NT2/D1 (cell line): ENCODE data around the gene SLC44A3.
"Not testable (repeated sequence)": the region's sequence is repeated elsewhere in the genome, so short reads cannot be mapped to it uniquely, and the experiment has no call there.

Source experiments
- DNase-seq: peaks from one replicate; pipeline ENCODE4 v3.0.0-alpha.2; 2011; ENCODE audit warnings: low read depth, low spot score
- H3K27me3 ChIP-seq: 2 replicates; pipeline ENCODE4 v1.6.0; 2011; ENCODE audit warnings: mild to moderate bottlenecking; ENCODE audit not compliant: insufficient read length, insufficient read depth
- H3K36me3 ChIP-seq: 2 replicates; pipeline ENCODE4 v1.6.1; 2011; ENCODE audit warnings: mild to moderate bottlenecking, low read length, mixed read lengths; ENCODE audit not compliant: insufficient read depth, insufficient read length
- H3K4me1 ChIP-seq: 2 replicates; pipeline ENCODE4 v1.5.1; 2011; ENCODE audit not compliant: insufficient read depth, insufficient read length
- H3K4me3 ChIP-seq: 2 replicates; pipeline ENCODE4 v1.5.1; 2011; ENCODE audit warnings: low read depth; ENCODE audit not compliant: insufficient read length
- H3K9ac ChIP-seq: 2 replicates; pipeline ENCODE4 v1.6.0; 2011; ENCODE audit warnings: low read depth; ENCODE audit not compliant: insufficient read length
- H3K9me3 ChIP-seq: 2 replicates; pipeline ENCODE4 v1.5.1; 2011; ENCODE audit warnings: mild to moderate bottlenecking, low read length; ENCODE audit not compliant: insufficient read depth
- SUZ12 ChIP-seq: IDR thresholded peaks from 2 replicates; pipeline ENCODE4 v1.6.1; 2011; ENCODE audit not compliant: insufficient read length, insufficient read depth; ENCODE audit errors: extremely low read depth
- YY1 ChIP-seq: IDR thresholded peaks from 2 replicates; pipeline ENCODE4 v1.6.1; 2011; ENCODE audit not compliant: insufficient read length, insufficient read depth
- ZNF274 ChIP-seq: IDR thresholded peaks from 2 replicates; pipeline ENCODE4 v1.6.1; 2011; ENCODE audit warnings: mild to moderate bottlenecking, low read depth, low read length

SLC44A3 gene

DNA sequence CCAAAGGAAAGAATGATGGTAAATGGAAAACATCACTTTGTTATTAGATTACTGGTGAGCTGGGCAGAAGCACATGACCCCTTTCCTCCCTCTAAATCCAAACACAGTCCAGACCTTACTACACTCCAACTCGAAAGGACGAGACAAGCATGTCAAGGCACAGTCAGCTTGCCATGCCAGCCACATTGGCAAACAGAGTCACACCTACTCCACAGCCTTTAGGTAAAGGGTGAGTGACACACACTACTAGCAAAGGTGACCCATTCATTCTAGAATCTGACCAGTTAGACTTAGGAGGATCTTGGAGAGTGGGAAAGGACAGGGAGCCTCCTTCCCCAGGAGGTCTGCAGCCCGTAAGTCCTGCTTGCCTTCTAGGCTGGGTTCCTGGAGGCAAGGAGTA lies 3.0 kb downstream of the SLC44A3 start:
- H3K9ac ChIP-seq = no peak overlapping the region
- H3K4me3 ChIP-seq = no peak overlapping the region
- no peak for TF ChIP-seq ZNF274
- no peak for TF ChIP-seq SUZ12
- TF ChIP-seq YY1 = no peak
- no peaks in the 10 kb centered on the region for H3K36me3 ChIP-seq
- no peak for DNase-seq
- H3K27me3 ChIP-seq = peaks cover 12% of the 10 kb centered on the region
- no peaks in the 10 kb centered on the region for H3K9me3 ChIP-seq
- H3K4me1 ChIP-seq = peaks cover 3% of the 10 kb centered on the region

DNA sequence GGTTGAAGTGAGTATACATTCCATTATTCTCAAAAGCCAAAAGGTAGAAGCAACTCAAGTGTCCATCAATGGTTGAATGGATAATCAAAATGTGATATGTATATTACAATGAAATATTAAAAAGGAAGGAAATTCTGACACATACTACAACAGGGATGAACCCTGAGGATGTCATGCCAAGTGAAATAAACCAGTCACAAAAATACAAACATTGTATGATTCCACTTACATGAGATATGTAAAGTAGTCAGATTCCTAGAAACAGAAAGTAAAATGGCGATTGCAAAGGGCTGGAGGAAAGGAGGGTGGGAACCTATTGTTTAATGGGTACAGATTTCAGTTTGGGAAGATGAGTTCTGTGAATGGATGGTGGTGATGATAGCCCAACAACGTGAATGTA lies 5.8 kb downstream of the SLC44A3 start:
- Histone ChIP-seq H3K9ac (no peak overlapping the region), H3K36me3 (no peaks in the 10 kb centered on the region), H3K4me1 (no peaks in the 10 kb centered on the region), H3K27me3 (peaks cover 7% of the 10 kb centered on the region), H3K4me3 (no peak overlapping the region), H3K9me3 (no peaks in the 10 kb centered on the region; the same call in 1 of the 2 replicates)
- no peak for TF ChIP-seq YY1
- no peak for TF ChIP-seq ZNF274
- no peak for TF ChIP-seq SUZ12
- DNase-seq = no peak

- Histone ChIP-seq H3K9ac (no peak overlapping the region), H3K4me3 (no peak overlapping the region), H3K9me3 (no peaks in the 10 kb centered on the region; the same call in 1 of the 2 replicates), H3K36me3 (no peaks in the 10 kb centered on the region), H3K4me1 (no peaks in the 10 kb centered on the region), H3K27me3 (no peaks in the 10 kb centered on the region)
- DNase-seq = no peak
- TF ChIP-seq SUZ12 = no peak
Measured at GRCh38 chr1:94827434-94827833, 7.3 kb downstream of the SLC44A3 start.

GRCh38 chr1:94828251-94828650 lies 8.1 kb downstream of the SLC44A3 start:
- Histone ChIP-seq H3K27me3 (no peaks in the 10 kb centered on the region), H3K9me3 (no peaks in the 10 kb centered on the region; the same call in 1 of the 2 replicates), H3K36me3 (no peaks in the 10 kb centered on the region), H3K9ac (no peak overlapping the region), H3K4me1 (peaks cover 2% of the 10 kb centered on the region), H3K4me3 (no peak overlapping the region)
- no peak for TF ChIP-seq YY1
- no peak for DNase-seq

DNA sequence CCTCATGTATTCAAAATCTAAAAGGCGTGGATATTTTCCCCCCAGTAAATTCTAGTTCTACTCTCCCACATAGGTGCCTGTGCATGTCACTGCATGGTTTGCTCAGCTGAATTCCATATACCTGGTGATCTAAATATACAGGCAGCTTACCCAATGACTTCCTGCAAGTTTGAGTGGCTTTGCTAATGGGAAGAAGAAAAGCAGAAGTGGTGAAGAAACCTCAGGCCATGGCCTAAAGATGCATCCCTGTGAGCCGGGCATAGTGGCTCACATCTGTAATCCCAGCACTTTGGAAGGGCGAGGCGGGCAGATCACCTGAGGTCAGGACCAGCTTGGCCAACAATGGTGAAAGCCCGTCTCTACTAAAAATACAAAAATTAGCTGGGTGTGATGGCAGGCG lies 11.5 kb downstream of the SLC44A3 start:
- TF ChIP-seq ZNF274 = no peak
- no peak for TF ChIP-seq SUZ12
- TF ChIP-seq YY1 = no peak
- Histone ChIP-seq H3K9me3 (no peaks in the 10 kb centered on the region; the same call in 1 of the 2 replicates), H3K9ac (no peak overlapping the region), H3K4me1 (peaks cover 4% of the 10 kb centered on the region), H3K27me3 (no peaks in the 10 kb centered on the region), H3K36me3 (no peaks in the 10 kb centered on the region), H3K4me3 (no peak overlapping the region)
- no peak for DNase-seq

GRCh38 chr1:94832446-94832845 lies 12.3 kb downstream of the SLC44A3 start:
- no peaks in the 10 kb centered on the region; the same call in 1 of the 2 replicates for H3K9me3 ChIP-seq
- peaks cover 4% of the 10 kb centered on the region for H3K4me1 ChIP-seq
- no peak overlapping the region for H3K9ac ChIP-seq
- no peaks in the 10 kb centered on the region for H3K27me3 ChIP-seq
- no peak overlapping the region for H3K4me3 ChIP-seq
- H3K36me3 ChIP-seq = no peaks in the 10 kb centered on the region
- TF ChIP-seq SUZ12 (no peak), YY1 (no peak), ZNF274 (no peak)
- DNase-seq = no peak

GRCh38 chr1:94832931-94833585 lies 12.9 kb downstream of the SLC44A3 start:
- Histone ChIP-seq H3K4me1 (peaks cover 4% of the 10 kb centered on the region), H3K4me3 (no peak overlapping the region), H3K36me3 (no peaks in the 10 kb centered on the region), H3K9me3 (no peaks in the 10 kb centered on the region; the same call in 1 of the 2 replicates), H3K9ac (peak overlapping the region; percentile 16), H3K27me3 (no peaks in the 10 kb centered on the region)
- no peak for TF ChIP-seq YY1
- TF ChIP-seq ZNF274 = no peak
- TF ChIP-seq SUZ12 = no peak
- DNase-seq = no peak

DNA sequence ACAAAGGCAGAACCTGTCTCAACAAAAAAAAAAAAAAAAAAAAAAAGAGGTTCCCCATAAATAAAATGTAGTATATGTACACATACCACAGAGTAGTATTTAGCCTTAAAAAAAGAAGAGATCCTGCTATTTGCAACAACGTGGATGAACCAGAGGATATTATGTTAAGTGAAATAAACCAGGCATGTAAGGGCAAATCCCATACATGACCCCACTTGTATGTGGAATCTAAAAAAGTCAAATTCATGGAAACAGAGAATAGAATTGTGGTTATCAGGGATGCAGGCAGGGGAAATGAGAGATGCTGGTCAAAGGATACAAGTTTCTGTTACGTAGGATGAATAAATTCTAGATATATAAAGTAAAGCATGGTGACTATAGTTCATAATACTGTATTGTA lies 16.7 kb downstream of the SLC44A3 start:
- no peak for DNase-seq
- Histone ChIP-seq H3K9ac (no peak overlapping the region), H3K27me3 (no peaks in the 10 kb centered on the region), H3K36me3 (no peaks in the 10 kb centered on the region), H3K4me3 (no peak overlapping the region), H3K9me3 (no peaks in the 10 kb centered on the region), H3K4me1 (peaks cover 4% of the 10 kb centered on the region)
- TF ChIP-seq YY1 = no peak
- TF ChIP-seq SUZ12 = no peak
- no peak for TF ChIP-seq ZNF274

DNA sequence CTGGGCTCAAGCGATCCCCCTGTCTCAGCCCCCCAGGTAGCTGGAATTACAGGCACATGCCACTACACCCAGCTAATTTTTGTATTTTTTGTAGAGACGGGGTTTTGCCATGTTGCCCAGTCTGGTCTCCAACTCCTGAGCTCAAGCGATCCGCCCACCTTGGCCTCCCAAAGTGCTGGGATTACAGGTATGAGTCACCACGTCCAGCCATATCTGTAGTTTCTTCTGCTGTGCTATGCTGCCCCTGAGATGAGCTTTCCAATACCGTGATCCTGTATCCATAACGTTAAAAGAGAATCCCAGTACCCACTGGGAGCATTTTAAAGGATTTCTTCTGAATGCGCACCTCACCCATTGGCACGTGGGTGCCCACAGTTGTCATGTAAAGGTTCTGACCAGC lies 20.2 kb downstream of the SLC44A3 start:
- not testable (repeated sequence) for H3K27me3 ChIP-seq, H3K4me3 ChIP-seq, H3K9ac ChIP-seq, H3K4me1 ChIP-seq, DNase-seq, H3K36me3 ChIP-seq, H3K9me3 ChIP-seq
